ENCODE data around the gene FNDC3A.

DNA sequence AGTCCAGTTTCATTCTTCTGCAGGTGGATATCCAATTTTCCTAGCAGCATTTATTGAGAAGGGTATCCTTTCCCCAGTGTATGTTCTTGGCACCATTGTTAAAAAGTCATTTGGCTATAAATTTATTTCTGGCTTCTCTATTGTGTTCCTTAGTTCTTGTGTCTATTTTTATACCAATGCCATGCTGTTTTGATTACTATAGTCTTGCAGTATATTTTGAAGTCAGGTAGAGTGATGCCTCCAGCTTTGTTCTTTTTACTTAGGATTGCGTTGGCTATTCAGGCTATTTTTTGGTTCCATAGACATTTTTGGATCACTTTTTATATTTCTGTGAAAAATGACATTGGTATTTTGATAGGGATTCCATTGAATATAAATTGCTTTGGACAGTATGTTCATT, 172.7 kb downstream of the FNDC3A start:
- TF ChIP-seq, protein P1, sequence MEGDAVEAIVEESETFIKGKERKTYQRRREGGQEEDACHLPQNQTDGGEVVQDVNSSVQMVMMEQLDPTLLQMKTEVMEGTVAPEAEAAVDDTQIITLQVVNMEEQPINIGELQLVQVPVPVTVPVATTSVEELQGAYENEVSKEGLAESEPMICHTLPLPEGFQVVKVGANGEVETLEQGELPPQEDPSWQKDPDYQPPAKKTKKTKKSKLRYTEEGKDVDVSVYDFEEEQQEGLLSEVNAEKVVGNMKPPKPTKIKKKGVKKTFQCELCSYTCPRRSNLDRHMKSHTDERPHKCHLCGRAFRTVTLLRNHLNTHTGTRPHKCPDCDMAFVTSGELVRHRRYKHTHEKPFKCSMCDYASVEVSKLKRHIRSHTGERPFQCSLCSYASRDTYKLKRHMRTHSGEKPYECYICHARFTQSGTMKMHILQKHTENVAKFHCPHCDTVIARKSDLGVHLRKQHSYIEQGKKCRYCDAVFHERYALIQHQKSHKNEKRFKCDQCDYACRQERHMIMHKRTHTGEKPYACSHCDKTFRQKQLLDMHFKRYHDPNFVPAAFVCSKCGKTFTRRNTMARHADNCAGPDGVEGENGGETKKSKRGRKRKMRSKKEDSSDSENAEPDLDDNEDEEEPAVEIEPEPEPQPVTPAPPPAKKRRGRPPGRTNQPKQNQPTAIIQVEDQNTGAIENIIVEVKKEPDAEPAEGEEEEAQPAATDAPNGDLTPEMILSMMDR (IDR thresholded peaks at IDR 0.05) = no peak
- TF ChIP-seq POLR2A (IDR thresholded peaks at IDR 0.05) = no peak
